ENCODE results near the gene VAPB. TPM values are rescaled to one million over a fixed set of nuclear protein-coding genes. Genes with fewer than 3 reads are reported as not detected.

Gene VAPB
- total RNA-seq, 4 donors from 2014 or later: 16.3 to 25.3 (median 21.0) TPM

DNA sequence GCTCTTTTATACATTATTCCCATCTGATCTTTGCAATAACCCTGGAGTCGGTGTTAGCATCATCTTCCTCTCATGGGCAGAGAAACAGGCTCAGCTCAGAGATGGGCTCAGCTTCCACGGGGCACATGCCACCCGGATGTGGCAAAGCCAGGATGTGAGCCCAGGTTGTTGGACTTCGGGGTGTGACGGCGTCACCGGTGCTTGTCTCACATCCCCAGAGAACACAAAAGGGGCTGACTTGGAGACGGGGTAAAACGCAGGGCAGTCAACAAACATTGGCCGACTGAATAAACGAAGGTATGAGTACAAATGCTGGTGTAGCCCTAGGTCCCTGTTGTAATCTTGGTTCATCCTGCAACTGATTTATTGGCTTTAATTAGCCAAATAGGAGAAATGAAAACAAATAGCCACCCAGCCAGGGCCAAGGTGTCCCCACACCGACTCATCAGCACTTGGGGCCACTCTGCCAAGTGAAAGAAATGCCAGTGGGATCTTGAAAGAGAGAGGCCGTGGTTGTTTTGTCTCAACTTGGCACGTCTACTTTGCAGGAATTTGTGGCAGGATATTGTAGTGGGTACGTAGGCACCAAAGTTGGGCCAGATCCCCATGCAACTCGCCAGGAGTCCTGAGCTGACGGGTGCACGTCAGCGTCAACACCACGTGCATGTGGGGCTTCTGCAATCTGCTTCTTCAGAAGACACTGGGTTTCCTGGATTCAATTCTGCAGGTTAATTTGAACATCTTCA is 83.4 kb downstream of the VAPB start:
- no peak for TF ChIP-seq CTCF (IDR thresholded peaks at IDR 0.05; ENCODE audit: low read depth)

DNA sequence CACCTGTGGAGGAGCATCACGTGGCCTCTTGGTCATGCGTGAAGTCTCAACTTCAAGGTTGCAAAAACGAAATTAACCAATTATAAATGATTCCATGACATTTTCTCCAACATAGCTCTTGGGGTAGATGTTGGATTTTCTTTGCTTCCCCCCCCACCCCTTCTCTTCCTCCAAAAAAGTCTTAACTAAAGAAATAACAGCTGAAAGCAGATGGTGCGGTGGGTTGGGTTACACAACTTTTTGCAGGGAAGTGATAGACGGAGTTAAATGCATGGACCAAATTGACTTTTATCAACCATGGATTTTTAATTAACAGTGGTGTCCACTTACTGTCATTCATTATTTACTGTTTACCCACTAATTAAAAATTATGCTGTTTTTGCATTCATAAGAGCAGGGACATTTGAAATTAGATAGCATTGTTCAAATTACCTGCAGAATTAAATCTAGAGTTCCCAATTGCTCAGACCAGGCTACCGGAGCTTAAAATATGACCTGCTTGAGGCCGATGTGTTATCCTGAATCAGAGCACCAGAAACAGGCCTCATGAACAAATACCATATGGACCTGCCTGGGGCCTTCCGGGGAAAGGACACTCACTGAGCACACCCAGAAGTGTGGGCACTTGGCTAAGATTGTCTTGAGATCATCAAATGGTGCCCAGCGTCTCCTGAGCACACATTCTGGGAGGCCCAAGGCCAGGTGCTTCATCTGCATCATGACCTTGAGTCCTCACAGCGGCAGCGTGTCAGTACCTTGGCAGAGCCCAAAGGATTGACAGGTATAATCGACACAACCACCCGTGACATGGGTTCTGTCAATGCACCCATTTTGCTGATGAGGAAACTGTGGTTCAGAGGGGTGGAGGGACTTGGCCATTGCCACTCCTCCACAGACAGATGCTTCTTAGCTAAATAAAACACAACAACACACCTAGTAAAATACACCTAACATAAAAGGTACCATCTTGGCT is 84.7 kb downstream of the VAPB start:
- TF ChIP-seq CTCF (IDR thresholded peaks at IDR 0.05; ENCODE audit: low read depth): no peak

- no peak for TF ChIP-seq CTCF (IDR thresholded peaks at IDR 0.05; ENCODE audit: low read depth)
Measured at GRCh38 chr20:58475466-58475865, 86.4 kb downstream of the VAPB start.

- no peak for TF ChIP-seq CTCF (IDR thresholded peaks at IDR 0.05; ENCODE audit: low read depth)
Measured at GRCh38 chr20:58478141-58478805, 89.2 kb downstream of the VAPB start.

DNA sequence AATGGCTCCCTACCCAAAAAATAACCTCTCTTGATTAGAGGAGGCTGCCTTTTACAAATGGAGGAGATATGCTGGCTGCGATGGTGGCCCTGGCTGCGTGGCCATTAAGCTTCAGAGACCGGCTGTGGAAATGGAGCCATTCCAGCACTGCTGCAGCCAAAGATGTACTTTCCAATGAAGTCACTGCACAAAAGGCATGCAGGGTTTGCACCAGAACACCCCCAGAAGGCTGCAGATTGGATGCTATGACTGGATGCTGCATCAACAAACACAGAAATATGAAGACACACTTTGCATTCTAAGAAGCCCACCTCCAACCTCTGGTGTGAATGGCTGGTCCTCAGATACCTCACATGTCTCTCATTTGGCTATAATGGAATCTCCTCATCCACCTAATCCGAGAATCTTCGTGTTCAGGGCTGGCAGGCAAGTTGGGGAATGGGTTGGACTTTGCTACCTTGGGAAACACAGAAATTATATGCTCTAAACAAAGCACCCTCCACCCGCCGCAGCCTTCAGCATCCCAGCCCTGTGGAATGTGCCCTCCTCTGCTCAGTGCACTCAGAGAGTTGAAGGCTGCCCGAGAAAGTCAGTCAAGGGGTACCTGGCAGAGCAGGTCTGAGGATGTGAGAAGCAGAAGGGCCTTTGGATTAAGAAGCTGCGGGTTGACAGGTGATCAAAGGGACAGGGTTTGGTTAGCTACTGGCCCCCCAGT is 90.9 kb downstream of the VAPB start:
- no peak for TF ChIP-seq CTCF (IDR thresholded peaks at IDR 0.05; ENCODE audit: low read depth)

DNA sequence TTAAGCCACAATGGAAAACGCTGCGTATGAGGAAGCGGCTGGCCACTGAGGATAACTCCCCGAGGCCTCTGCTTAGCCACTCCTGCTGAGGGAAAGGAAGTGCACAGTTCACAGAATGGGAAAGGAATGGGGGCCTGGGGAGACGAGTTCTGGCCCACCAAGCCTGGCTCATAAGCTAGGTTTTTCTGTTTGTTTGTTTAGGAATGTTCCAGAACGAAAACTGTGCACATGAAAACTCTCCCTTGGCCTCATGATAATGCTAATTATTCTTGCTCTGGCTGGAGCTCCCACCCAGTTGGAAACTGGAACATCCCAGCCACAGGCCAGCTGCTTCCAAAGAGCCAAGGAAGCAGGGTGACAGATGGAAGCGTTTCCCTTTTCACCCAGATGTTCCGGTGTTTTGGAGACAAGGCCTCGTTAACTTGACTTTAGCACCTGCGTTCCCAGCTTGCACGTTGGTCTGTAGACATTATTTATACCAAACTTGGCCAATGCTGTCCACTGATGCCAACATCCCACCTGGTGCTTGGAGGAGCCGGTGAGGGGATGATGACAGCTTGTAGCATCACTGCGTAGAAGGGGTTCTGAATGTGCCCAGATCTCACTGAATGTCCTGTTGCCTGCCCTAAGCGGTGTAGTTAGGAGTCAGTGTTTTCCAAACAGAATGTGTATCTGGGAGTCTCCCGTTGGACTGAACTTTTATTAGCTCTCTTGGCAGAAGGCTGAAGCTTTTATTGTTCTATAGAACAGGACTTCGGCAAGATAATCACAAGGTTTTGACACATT is 91.7 kb downstream of the VAPB start:
- TF ChIP-seq CTCF (IDR thresholded peaks at IDR 0.05; ENCODE audit: low read depth): no peak

Data from subcutaneous adipose tissue (tissue), 4 donors.